Measurements from ENCODE around the gene CRYBB3. TPM values are rescaled to one million over a fixed set of nuclear protein-coding genes. Genes with fewer than 3 reads are reported as not detected.

The CRYBB3 gene
- total and polyA plus RNA-seq, 2 donors (not counting 1 experiment from before 2014, with no cell fraction given): not detected

DNA sequence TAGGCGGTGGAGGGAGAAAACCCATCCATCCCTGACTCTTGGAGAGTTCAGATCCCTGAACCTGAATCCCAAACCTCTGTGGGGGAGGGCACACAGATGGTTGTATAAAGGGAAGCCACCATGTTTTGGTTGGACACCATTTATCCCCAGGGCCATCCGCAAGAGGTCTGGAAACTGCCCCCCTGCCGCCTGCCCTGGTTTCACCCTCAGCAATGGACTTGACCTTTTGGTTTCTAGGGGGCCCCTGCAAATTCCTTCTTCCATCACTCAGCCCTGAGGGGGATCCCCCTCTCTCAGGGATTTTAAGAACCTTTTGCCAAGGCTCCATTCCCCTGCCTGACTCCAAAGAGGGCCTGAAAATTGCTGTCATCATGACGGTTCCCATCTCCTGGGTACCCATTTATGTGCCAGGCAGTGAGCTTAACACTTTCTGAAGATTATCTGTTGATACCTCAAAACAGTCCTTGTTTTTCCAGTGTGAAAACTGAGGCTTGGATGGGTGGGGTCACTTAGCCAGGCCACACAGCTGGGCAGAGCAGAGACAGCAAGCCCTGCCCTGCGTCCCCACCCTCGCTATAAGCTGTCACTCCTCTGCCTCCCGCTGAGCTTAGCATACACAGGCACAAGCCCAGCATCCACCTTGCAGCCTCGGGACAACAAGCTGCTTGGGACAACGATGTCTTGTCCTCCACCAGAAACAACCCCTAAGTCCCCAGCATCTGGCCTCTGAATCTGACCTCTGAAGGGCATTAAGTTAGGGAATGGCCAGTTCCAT lies 33.2 kb upstream of the CRYBB3 start:
- ChIA-PET CTCF (no interaction called here), POLR2A (no interaction called here)
- Histone ChIP-seq H3K36me3 (replicated peaks in 1 of 2; ENCODE audit: control extremely low read depth in 1 of 2, control insufficient read depth in 1 of 2, extremely low read depth in 1 of 2, insufficient read depth in 2 of 2, low read length in 1 of 2) (no peaks in the 10 kb centered on the region), H4K20me1 (ENCODE audit: control insufficient read depth, insufficient read depth, low read length, poor library complexity, severe bottlenecking) (no peaks in the 10 kb centered on the region), H3K9ac (ENCODE audit: low read length) (no peak overlapping the region), H3K4me3 (ENCODE audit: control extremely low read depth in 1 of 5, extremely low read depth in 1 of 5, insufficient read depth in 1 of 5, low read depth in 2 of 5, low read length in 4 of 5) (no peak overlapping the region), H2AFZ (ENCODE audit: insufficient read depth, low read depth, low read length, poor library complexity, severe bottlenecking) (no peak overlapping the region), H3K27me3 (replicated peaks in 1 of 4; ENCODE audit: control extremely low read depth in 1 of 4, control insufficient read depth in 3 of 4, insufficient read depth in 4 of 4, low read length in 3 of 4) (no peaks in the 10 kb centered on the region), H3K79me2 (ENCODE audit: control insufficient read depth, insufficient read depth, low read length) (no peaks in the 10 kb centered on the region), H3K4me2 (replicated peaks; ENCODE audit: low read depth, low read length, poor library complexity, severe bottlenecking) (no peak overlapping the region), H3K4me1 (ENCODE audit: control insufficient read depth in 2 of 2, insufficient read depth in 2 of 2, low read length in 2 of 2) (no peaks in the 10 kb centered on the region), H3K27ac (ENCODE audit: low read length in 2 of 2) (no peak overlapping the region), H3K9me3 (ENCODE audit: control extremely low read depth in 1 of 3, control insufficient read depth in 2 of 3, insufficient read depth in 1 of 3, low read length in 2 of 3) (peaks cover 0 to 3% (median 0%) of the 10 kb centered on the region in 3 donors)
- ATAC-seq (ENCODE audit: low read depth) (no peak), DNase-seq (no peak)
- no peaks in the 10 kb centered on the region for H3K9me3 Mint-ChIP-seq (ENCODE audit: insufficient read depth)
- no peak overlapping the region for H3K4me3 Mint-ChIP-seq
- no peak overlapping the region for H3K27ac Mint-ChIP-seq
- TF ChIP-seq, protein P1, sequence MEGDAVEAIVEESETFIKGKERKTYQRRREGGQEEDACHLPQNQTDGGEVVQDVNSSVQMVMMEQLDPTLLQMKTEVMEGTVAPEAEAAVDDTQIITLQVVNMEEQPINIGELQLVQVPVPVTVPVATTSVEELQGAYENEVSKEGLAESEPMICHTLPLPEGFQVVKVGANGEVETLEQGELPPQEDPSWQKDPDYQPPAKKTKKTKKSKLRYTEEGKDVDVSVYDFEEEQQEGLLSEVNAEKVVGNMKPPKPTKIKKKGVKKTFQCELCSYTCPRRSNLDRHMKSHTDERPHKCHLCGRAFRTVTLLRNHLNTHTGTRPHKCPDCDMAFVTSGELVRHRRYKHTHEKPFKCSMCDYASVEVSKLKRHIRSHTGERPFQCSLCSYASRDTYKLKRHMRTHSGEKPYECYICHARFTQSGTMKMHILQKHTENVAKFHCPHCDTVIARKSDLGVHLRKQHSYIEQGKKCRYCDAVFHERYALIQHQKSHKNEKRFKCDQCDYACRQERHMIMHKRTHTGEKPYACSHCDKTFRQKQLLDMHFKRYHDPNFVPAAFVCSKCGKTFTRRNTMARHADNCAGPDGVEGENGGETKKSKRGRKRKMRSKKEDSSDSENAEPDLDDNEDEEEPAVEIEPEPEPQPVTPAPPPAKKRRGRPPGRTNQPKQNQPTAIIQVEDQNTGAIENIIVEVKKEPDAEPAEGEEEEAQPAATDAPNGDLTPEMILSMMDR (IDR thresholded peaks at IDR 0.05): no peak
- no peak for TF ChIP-seq EZH2 (IDR thresholded peaks at IDR 0.05; ENCODE audit: borderline replicate concordance, insufficient read depth, low read depth, low read length, poor library complexity, severe bottlenecking)
- peaks cover 7% of the 10 kb centered on the region for H3K27me3 Mint-ChIP-seq
- intact Hi-C loops (cut with micrococcal nuclease): no loop called here
- no peaks in the 10 kb centered on the region for H3K4me1 Mint-ChIP-seq
- WGBS (ENCODE audit: insufficient coverage): 93% methylated on average over 8 of the region's 9 CpGs

DNA sequence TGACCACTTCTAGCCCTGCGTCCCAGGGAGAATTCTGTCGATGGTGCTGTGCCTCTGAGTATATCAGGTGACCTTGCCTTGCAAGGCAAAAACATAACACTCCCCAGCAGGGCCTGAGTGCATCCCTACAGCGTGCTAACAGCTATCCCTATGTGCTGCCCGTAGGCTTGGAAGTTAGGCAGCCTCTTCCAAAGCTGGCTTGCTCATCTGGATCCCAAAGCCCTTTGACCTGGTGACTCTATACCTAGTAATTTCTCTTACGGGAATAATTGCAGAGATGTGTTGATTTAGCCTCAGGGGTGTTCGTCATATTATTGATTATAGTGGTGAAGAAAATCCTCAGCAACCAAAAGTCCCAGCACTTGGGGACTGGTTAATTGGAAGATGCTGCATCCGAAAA lies 32.6 kb upstream of the CRYBB3 start:
- no peaks in the 10 kb centered on the region for H3K4me1 ChIP-seq (ENCODE audit: control insufficient read depth in 2 of 2, insufficient read depth in 2 of 2, low read length in 2 of 2)
- intact Hi-C loops (cut with micrococcal nuclease): no loop called here
- H3K27me3 Mint-ChIP-seq: peaks cover 7% of the 10 kb centered on the region
- no peak for TF ChIP-seq EZH2 (IDR thresholded peaks at IDR 0.05; ENCODE audit: borderline replicate concordance, insufficient read depth, low read depth, low read length, poor library complexity, severe bottlenecking)
- TF ChIP-seq, protein P1 (IDR thresholded peaks at IDR 0.05): no peak
- no peak overlapping the region for H3K27ac Mint-ChIP-seq
- ChIA-PET CTCF (no interaction called here), POLR2A (no interaction called here)
- H3K9ac ChIP-seq (ENCODE audit: low read length): no peak overlapping the region
- no peak overlapping the region for H3K27ac ChIP-seq (ENCODE audit: low read length in 2 of 2)
- peaks cover 0 to 3% (median 0%) of the 10 kb centered on the region in 3 donors for H3K9me3 ChIP-seq (ENCODE audit: control extremely low read depth in 1 of 3, control insufficient read depth in 2 of 3, insufficient read depth in 1 of 3, low read length in 2 of 3)
- no peaks in the 10 kb centered on the region for H3K27me3 ChIP-seq (replicated peaks in 1 of 4; ENCODE audit: control extremely low read depth in 1 of 4, control insufficient read depth in 3 of 4, insufficient read depth in 4 of 4, low read length in 3 of 4)
- ATAC-seq (ENCODE audit: low read depth) (no peak), DNase-seq (no peak)
- H3K4me2 ChIP-seq (replicated peaks; ENCODE audit: low read depth, low read length, poor library complexity, severe bottlenecking): no peak overlapping the region
- no peak overlapping the region for H3K4me3 ChIP-seq (ENCODE audit: control extremely low read depth in 1 of 5, extremely low read depth in 1 of 5, insufficient read depth in 1 of 5, low read depth in 2 of 5, low read length in 4 of 5)
- no peaks in the 10 kb centered on the region for H3K4me1 Mint-ChIP-seq
- no peak overlapping the region for H3K4me3 Mint-ChIP-seq
- H3K79me2 ChIP-seq (ENCODE audit: control insufficient read depth, insufficient read depth, low read length): no peaks in the 10 kb centered on the region
- H3K9me3 Mint-ChIP-seq (ENCODE audit: insufficient read depth): no peaks in the 10 kb centered on the region
- no peak overlapping the region for H2AFZ ChIP-seq (ENCODE audit: insufficient read depth, low read depth, low read length, poor library complexity, severe bottlenecking)
- no peaks in the 10 kb centered on the region for H3K36me3 ChIP-seq (replicated peaks in 1 of 2; ENCODE audit: control extremely low read depth in 1 of 2, control insufficient read depth in 1 of 2, extremely low read depth in 1 of 2, insufficient read depth in 2 of 2, low read length in 1 of 2)
- no peaks in the 10 kb centered on the region for H4K20me1 ChIP-seq (ENCODE audit: control insufficient read depth, insufficient read depth, low read length, poor library complexity, severe bottlenecking)
- WGBS (ENCODE audit: insufficient coverage): 96% methylated on average over 3 of the region's 7 CpGs
